Bronchial epithelial cell (primary cell): Measurements from ENCODE around the gene ACSM5. TPM values are rescaled to one million over a fixed set of nuclear protein-coding genes. Genes with fewer than 3 reads are reported as not detected.

Experiments
- DNase-seq: peaks from one replicate; pipeline ENCODE4 v3.0.0-alpha.2; 2010; ENCODE audit warnings: low read depth
- FAIRE-seq: peaks from 2 replicates; lab custom pipeline; 2011; peaks lifted over from hg19 to GRCh38; lab: Jason Lieb, UNC
- H3K27me3 ChIP-seq: 2 replicates; pipeline ENCODE4 v1.5.1; 2011; ENCODE audit warnings: low read length; ENCODE audit not compliant: control insufficient read depth, insufficient read depth
- H3K36me3 ChIP-seq: 2 replicates; pipeline ENCODE4 v1.5.1; 2011; ENCODE audit warnings: low read length; ENCODE audit not compliant: control insufficient read depth, insufficient read depth
- H3K4me3 ChIP-seq: 2 replicates; pipeline ENCODE4 v1.5.1; 2011; ENCODE audit warnings: mild to moderate bottlenecking, low read depth, low read length, control low read depth
- total RNA-seq: library from RNA; depleted of rRNA; stranded (reverse); fragments of >200 nt; gene quantifications from 2 replicates; pipeline ENCODE4 v1.2.1, GENCODE V29; 2014
- TF ChIP-seq, protein P1 (sequence below): IDR thresholded peaks from 2 replicates; pipeline ENCODE4 v1.5.1; 2011; ENCODE audit warnings: mild to moderate bottlenecking, moderate library complexity, low read length, control low read depth, inconsistent platforms; ENCODE audit not compliant: insufficient read depth, severe bottlenecking

Gene ACSM5
- total RNA-seq, 1 donor from 2014 or later: not detected

DNA sequence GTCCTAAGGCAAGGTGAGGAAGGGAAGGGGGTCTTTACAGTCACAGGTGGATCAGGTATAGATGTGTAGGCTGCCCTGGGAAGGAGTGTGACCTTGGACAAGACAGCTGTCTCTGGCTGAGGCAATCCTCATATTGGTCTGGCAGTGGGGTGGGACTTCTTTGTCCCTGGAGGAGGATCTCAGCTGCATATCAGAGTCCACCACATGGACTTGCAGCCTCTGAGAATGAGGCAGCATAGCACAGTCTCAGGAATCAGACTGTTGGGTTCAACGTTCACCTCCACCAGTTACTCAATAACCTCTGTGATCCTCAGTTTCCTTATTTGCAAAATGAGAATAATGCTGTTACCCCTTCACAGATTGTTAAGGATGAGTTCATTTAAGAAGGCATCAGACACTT, 75.4 kb downstream of the ACSM5 start:
- TF ChIP-seq, protein P1, sequence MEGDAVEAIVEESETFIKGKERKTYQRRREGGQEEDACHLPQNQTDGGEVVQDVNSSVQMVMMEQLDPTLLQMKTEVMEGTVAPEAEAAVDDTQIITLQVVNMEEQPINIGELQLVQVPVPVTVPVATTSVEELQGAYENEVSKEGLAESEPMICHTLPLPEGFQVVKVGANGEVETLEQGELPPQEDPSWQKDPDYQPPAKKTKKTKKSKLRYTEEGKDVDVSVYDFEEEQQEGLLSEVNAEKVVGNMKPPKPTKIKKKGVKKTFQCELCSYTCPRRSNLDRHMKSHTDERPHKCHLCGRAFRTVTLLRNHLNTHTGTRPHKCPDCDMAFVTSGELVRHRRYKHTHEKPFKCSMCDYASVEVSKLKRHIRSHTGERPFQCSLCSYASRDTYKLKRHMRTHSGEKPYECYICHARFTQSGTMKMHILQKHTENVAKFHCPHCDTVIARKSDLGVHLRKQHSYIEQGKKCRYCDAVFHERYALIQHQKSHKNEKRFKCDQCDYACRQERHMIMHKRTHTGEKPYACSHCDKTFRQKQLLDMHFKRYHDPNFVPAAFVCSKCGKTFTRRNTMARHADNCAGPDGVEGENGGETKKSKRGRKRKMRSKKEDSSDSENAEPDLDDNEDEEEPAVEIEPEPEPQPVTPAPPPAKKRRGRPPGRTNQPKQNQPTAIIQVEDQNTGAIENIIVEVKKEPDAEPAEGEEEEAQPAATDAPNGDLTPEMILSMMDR: no peak
- no peak overlapping the region for H3K4me3 ChIP-seq

DNA sequence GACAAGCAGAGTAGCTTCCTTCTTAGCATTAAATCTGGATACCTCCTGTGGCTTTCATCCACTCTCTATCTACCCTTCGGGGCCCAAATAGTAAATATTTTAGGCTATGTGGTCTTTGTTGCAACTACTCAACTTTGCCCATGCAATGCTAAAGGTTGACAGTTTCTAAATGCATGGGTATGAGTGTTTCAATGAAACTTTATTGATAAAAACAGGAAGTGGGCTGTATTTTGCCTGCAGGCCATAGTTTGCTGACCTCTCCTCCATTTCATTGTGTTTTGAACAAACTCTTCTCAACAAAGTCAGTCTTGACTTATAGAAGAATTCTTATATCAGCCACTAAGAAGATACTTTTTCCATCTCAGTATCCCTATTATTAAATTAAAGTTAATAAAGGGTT, 76.1 kb downstream of the ACSM5 start:
- no peak for DNase-seq
- Histone ChIP-seq H3K27me3 (no peaks in the 10 kb centered on the region), H3K36me3 (no peaks in the 10 kb centered on the region), H3K4me3 (no peak overlapping the region)
- no peak for FAIRE-seq
- TF ChIP-seq, protein P1: no peak

More for the DNA sequence above, 75.4 kb downstream of the ACSM5 start:
- FAIRE-seq: no peak
- DNase-seq: no peak
- no peaks in the 10 kb centered on the region for H3K27me3 ChIP-seq
- no peaks in the 10 kb centered on the region for H3K36me3 ChIP-seq

Other genes with a start within 250 kb of the ACSM5 start
- gene GP2, start 82.0 kb upstream of the ACSM5 start, total RNA-seq: not detected in 2 replicates
- gene UMOD, start 56.8 kb upstream of the ACSM5 start, total RNA-seq: not detected in 2 replicates
- not detected in 2 replicates for gene PDILT, start 4.8 kb upstream of the ACSM5 start, total RNA-seq
- not detected in 2 replicates for gene ACSM2A, start 42.0 kb downstream of the ACSM5 start, total RNA-seq
- gene ACSM2B, start 166.8 kb downstream of the ACSM5 start, total RNA-seq: not detected in 2 replicates